ENCODE data around the gene HMGXB4. TPM values are rescaled to one million over a fixed set of nuclear protein-coding genes. Genes with fewer than 3 reads are reported as not detected.

HMGXB4 gene
- total and polyA plus RNA-seq, 2 of the 13 experiments (the other 11 are each of a cell fraction or from before 2014, with no cell fraction given), result 13.9 to 16.3 TPM

DNA sequence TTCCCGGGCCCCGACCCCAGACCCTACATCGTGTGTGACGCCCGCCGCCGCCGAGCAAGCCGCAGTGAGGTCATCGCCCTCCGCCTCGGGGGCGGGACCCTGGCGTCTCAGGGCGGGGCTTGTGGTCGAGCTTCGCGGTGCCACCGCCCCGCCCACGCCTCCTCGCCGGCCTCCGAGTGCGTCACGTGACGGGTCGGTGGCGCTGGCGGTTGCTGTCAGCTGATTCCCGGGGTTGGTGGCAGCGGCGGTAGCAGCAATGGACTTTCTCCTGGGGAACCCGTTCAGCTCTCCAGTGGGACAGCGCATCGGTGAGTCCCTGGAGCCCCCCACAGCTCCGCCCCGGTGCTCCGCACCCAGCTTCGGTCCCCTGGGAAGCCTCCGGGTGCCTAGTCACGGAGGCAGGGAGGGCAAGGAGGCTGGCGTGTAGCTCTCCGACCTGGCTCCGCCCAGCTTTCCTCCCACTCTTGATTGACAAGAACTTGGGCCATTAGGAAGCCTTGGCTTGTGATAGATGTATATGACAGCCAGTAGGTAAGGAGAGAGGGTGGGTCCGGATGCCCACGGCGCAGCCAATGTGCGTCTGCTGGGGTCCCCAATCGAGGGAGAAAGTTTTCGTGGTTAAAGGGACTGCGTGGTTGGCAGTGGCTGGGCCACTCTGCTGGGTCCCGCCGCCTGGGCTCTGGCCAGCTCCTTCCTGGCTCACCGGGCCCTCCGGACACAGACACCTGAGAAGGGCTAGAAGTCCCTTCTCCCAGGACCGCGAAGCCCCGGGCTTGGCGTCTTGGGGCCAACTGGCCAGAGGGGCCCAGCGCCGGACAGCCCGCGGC is 42.6 kb downstream of the HMGXB4 start, which contains the start of gene TOM1 (continued):
- TF ChIP-seq TCF12 (IDR thresholded peaks at IDR 0.05) (no peak), TCF12 (CRISPR knock-in tag; IDR thresholded peaks at IDR 0.05) (peak; percentile 92), NKX3-1 (CRISPR knock-in tag; IDR thresholded peaks at IDR 0.05) (peak; percentile 15; the same call in 1 of the 2 replicates), ZNF292 (CRISPR knock-in tag; IDR thresholded peaks at IDR 0.05; ENCODE audit: borderline replicate concordance, low read depth) (no peak; the same call in 1 of the 2 replicates), ZNF550 (CRISPR knock-in tag; IDR thresholded peaks at IDR 0.05; ENCODE audit: borderline replicate concordance) (no peak), KDM1A (CRISPR knock-in tag; IDR thresholded peaks at IDR 0.05) (no peak), RXRB (CRISPR knock-in tag; IDR thresholded peaks at IDR 0.05; ENCODE audit: borderline replicate concordance) (peak; percentile 45; the same call in 1 of the 2 replicates), ZNF546 (CRISPR knock-in tag; conservative IDR thresholded peaks at IDR 0.05) (no peak; the same call in 1 of the 2 replicates), ZNF850 (CRISPR knock-in tag; conservative IDR thresholded peaks at IDR 0.05) (no peak), ZNF33A (CRISPR knock-in tag; IDR thresholded peaks at IDR 0.05; ENCODE audit: borderline replicate concordance) (no peak), YEATS2 (CRISPR knock-in tag; IDR thresholded peaks at IDR 0.05; ENCODE audit: borderline replicate concordance) (peak; percentile 49; the same call in 1 of the 2 replicates), NFRKB (IDR thresholded peaks at IDR 0.05) (no peak), MTF1 (CRISPR knock-in tag; IDR thresholded peaks at IDR 0.05) (no peak), REXO4 (CRISPR knock-in tag; IDR thresholded peaks at IDR 0.05; ENCODE audit: borderline replicate concordance) (no peak), ZFP90 (CRISPR knock-in tag; IDR thresholded peaks at IDR 0.05; ENCODE audit: borderline replicate concordance) (no peak), ZNF501 (CRISPR knock-in tag; IDR thresholded peaks at IDR 0.05) (peak; percentile 67; the same call in 1 of the 2 replicates), ZFP36L2 (CRISPR knock-in tag; IDR thresholded peaks at IDR 0.05) (no peak), SIN3B (IDR thresholded peaks at IDR 0.05; ENCODE audit: low read length) (no peak)
- TF ChIP-seq, protein P1, sequence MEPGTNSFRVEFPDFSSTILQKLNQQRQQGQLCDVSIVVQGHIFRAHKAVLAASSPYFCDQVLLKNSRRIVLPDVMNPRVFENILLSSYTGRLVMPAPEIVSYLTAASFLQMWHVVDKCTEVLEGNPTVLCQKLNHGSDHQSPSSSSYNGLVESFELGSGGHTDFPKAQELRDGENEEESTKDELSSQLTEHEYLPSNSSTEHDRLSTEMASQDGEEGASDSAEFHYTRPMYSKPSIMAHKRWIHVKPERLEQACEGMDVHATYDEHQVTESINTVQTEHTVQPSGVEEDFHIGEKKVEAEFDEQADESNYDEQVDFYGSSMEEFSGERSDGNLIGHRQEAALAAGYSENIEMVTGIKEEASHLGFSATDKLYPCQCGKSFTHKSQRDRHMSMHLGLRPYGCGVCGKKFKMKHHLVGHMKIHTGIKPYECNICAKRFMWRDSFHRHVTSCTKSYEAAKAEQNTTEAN (CRISPR knock-in tag; conservative IDR thresholded peaks at IDR 0.05), result no peak
- TF ChIP-seq, protein P2, sequence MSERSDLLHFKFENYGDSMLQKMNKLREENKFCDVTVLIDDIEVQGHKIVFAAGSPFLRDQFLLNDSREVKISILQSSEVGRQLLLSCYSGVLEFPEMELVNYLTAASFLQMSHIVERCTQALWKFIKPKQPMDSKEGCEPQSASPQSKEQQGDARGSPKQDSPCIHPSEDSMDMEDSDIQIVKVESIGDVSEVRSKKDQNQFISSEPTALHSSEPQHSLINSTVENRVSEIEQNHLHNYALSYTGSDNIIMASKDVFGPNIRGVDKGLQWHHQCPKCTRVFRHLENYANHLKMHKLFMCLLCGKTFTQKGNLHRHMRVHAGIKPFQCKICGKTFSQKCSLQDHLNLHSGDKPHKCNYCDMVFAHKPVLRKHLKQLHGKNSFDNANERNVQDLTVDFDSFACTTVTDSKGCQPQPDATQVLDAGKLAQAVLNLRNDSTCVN (CRISPR knock-in tag; IDR thresholded peaks at IDR 0.05; ENCODE audit: borderline replicate concordance), result peak; percentile 17; the same call in 1 of the 2 replicates
- TF ChIP-seq, protein P3, sequence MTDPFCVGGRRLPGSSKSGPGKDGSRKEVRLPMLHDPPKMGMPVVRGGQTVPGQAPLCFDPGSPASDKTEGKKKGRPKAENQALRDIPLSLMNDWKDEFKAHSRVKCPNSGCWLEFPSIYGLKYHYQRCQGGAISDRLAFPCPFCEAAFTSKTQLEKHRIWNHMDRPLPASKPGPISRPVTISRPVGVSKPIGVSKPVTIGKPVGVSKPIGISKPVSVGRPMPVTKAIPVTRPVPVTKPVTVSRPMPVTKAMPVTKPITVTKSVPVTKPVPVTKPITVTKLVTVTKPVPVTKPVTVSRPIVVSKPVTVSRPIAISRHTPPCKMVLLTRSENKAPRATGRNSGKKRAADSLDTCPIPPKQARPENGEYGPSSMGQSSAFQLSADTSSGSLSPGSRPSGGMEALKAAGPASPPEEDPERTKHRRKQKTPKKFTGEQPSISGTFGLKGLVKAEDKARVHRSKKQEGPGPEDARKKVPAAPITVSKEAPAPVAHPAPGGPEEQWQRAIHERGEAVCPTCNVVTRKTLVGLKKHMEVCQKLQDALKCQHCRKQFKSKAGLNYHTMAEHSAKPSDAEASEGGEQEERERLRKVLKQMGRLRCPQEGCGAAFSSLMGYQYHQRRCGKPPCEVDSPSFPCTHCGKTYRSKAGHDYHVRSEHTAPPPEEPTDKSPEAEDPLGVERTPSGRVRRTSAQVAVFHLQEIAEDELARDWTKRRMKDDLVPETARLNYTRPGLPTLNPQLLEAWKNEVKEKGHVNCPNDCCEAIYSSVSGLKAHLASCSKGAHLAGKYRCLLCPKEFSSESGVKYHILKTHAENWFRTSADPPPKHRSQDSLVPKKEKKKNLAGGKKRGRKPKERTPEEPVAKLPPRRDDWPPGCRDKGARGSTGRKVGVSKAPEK (CRISPR knock-in tag; IDR thresholded peaks at IDR 0.05; ENCODE audit: borderline replicate concordance), result no peak
- TF ChIP-seq, protein P4, sequence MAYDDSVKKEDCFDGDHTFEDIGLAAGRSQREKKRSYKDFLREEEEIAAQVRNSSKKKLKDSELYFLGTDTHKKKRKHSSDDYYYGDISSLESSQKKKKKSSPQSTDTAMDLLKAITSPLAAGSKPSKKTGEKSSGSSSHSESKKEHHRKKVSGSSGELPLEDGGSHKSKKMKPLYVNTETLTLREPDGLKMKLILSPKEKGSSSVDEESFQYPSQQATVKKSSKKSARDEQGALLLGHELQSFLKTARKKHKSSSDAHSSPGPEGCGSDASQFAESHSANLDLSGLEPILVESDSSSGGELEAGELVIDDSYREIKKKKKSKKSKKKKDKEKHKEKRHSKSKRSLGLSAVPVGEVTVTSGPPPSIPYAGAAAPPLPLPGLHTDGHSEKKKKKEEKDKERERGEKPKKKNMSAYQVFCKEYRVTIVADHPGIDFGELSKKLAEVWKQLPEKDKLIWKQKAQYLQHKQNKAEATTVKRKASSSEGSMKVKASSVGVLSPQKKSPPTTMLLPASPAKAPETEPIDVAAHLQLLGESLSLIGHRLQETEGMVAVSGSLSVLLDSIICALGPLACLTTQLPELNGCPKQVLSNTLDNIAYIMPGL (CRISPR knock-in tag; IDR thresholded peaks at IDR 0.05; ENCODE audit: borderline replicate concordance in 1 of 2, low read depth in 1 of 2), result peak in 1 of 2 experiments; percentile 37; a peak in 1 of 4 replicates

Data from HepG2 (cell line).